Hematopoietic multipotent progenitor cell (in vitro differentiated cells): ENCODE data around the gene RIGI. TPM values are rescaled to one million over a fixed set of nuclear protein-coding genes. Genes with fewer than 3 reads are reported as not detected.
"Not testable (repeated sequence)": the region's sequence is repeated elsewhere in the genome, so short reads cannot be mapped to it uniquely, and the experiment has no call there.

Experiments
- DNase-seq, 3 donors: peaks; one replicate each; pipeline ENCODE4 v3.0.0-alpha.2; 2011 to 2015; ENCODE audit warnings: low read depth in 2 of 3, low spot score in 2 of 3
- total RNA-seq: library from RNA; depleted of rRNA; stranded (reverse); fragments of >200 nt; gene quantifications from one replicate; pipeline ENCODE4 v1.2.3, GENCODE V29; 2012

The RIGI gene
- total RNA-seq = 9.4 TPM

DNA sequence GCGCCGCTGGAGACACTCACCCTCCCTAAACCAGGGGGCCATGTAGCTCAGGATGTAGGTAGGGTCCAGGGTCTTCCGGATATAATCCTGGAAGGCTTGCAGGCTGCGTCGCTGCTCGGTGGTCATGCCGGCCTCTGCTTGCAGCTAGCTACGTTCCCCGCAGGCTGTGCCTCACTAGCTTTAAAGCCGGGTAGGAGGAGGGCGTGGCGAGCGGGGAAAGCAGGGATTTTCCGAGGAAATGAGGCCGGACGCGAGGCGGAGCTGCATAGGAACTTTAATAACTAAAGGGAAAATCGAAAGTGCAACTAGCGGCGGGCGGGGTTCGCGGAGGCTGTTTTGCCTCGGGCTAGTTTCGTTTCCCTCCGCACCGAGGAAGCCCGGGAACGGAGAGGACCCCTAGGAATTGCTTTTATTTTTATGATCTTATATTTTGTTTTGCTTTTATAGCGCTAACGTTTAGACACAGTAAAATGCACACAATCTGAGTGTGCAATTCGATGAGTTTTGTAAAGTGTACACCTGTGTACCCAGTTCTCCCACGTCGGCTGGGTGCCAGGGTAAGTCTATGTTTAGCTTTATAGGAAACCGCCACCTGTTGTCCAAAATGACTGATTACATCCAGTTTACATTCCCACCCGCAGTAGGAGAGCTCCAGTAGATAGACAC, at the start of gene RIGI:
TSS of gene RIGI (minus strand) at position 156 of the 666 bp plus-strand sequence. CDS start at position 126, 30 bp downstream.
- DNase-seq = peak; percentile 69 to 90 (median 83)

DNA sequence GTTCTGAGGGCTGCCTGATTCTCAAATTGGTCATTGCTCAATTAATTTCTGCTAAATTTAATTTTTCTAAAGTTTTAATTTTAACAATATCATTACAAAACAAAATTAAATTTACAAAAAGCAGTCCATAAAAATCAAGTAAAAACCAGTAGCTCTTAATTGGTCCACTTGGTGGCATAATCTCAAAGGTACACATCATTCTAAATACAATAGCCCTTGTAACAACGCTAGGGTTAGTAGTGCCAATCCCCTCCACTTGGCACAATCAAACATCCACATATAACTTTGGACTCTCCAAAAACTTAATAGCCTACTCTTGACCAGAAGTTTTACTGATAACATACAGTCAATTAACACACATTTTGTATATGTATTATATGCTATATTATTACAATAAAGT, 48.9 kb upstream of the RIGI start:
- no peak for DNase-seq

DNA sequence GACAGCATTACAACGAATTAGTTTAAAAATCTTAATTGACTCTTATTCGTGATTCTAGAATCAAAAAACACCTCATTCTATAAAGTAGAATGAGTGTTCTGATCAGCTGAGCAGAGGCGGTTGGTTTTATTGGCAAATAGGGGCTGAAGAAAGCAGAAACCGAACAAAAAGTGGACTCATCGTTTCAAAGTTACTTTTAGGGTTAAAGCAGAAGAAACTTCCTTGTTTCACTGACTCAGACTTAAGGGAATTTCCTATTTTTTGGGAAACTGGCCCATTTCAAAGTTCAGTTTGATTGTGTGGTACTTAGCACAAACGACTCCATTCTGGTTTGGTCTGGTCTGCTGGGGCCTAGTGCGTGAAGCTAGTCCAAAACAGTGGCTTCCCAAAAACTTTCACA, 47.8 kb upstream of the RIGI start:
- no peak for DNase-seq

DNA sequence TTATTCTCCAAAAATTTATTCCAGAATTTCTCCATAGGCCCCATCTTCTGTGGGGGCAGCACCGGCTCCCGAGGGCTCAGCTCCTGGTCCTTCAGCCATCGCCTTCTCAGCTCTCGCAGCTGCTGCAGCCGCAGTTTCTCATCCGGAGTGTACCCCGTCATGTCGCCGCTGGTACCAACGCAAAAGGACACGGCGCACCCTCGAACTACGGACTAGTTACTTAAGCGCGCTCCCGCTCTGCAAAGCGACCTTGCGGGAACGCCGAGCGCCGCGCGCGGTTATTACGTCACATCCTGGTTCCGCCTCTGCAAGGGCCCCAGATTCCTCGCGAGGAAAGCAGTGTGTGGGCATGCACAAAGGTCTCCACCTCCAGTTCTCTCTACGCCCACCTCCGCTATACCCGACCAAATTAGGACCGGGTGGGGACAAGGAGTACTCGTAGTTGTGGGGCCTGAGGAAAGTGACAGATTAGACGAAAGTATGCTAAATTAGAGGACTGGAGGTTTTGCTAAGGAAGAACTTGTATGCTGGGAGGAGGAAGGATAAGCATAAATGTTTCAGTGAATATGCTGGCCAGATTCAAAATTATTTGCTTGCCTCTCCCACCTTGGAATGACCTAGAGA, 47.0 kb upstream of the RIGI start, which contains the start of gene NDUFB6:
TSS of gene NDUFB6 (minus strand) at position 260 of the 624 bp plus-strand sequence. CDS start at position 161, 99 bp downstream.
- DNase-seq = peak; percentile 96 to 97 (median 96)

DNA sequence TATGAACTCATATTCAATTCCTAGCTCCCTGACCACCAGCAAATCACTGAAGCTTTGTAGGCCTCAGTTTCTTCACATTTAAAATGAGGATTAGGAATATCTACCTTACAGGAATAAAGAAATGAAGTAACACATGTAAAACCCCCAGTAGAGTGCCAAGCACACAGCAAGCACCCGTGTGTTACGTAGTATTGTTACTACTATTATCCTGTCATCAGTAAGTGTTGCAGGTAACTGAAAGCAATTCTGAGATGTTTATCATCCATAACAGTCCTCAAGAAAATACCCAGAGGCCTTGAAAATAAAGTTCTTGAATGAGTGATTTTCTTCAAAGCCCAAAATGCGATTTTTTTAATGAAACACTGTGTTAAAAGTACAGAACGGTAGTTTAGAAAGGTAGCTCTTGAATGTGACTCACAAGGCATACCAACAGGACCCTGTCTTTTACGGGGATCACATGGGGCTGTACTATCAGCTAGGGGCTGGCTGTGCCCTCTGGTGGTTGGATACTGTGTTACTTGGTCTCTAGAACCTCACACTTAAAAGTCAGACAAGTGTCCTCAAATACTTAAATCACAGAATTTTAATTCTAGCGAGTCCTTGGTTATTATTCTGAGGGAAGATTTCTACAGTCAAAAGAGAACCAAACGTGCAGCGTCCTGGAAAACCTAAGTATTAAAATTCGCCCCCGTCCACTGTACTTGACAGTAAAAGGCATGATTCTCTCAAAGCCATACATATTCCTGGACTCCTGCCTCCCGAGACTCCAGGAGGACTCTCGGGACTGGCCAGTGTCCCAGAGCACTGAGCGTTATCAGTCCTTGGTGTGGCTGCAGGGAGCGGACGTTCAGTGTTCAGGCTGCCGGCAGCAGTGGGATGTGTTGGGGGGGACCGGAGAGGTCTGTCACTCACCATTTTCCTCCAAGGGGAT, 46.2 kb upstream of the RIGI start:
- peak; percentile 52 to 92 (median 85) for DNase-seq

DNA sequence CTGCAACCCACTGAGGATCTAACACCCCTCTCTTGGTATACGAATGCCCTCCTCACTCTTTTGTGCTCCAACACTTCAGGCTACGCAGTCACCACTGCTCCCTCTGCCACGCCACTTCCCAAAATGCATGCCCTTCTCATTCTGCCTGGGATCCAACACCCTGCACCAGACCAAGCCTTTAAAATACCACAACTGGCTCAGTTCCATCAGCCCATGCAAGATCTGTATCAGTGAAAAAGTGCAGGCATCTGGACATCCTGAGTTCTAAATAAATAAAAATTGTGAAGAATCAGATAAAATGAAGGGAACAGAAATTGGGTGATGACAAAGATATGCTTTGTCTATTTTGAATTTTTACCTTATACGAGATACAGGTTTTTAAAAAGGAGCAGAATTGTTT, 44.3 kb upstream of the RIGI start:
- DNase-seq = no peak

DNA sequence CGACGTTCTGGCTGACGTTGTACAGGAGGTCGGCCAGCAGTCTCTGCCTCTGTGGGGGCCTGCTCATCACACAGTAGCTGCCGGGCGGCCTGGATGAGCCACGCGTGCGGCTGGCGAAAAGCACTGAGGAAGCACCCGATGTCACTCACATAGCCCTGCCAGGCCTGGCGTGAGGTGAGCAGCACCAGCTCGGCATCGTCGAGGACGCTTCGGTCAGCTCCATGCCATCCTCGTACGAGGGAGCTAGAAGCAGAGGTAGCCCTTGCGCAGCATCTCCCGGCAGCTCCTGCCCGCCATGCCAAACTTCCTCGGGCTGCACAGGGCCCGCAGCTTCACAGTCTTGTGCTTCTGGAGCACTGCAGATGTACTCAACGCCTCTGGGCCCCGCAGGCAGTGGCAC, 40.8 kb upstream of the RIGI start:
- DNase-seq = no peak

DNA sequence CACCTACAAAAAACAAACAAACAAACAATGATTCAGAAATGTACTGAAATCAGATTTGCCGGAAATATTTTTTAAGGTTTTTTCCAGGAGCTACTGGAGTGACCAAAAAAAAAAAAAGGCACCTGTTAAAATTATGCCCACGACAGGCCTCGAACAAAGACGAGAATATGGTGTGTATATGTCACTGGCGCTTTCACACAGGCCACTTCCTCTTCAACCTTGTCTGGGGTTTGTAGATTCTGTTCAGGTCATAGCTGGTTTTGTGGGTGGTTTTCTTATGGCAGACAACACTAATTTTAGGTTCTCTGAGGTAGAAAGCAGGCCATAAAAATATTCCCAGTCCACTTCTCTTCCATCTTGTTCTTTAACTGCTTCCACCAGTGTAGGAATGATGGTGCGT, 40.0 kb upstream of the RIGI start:
- no peak for DNase-seq

DNA sequence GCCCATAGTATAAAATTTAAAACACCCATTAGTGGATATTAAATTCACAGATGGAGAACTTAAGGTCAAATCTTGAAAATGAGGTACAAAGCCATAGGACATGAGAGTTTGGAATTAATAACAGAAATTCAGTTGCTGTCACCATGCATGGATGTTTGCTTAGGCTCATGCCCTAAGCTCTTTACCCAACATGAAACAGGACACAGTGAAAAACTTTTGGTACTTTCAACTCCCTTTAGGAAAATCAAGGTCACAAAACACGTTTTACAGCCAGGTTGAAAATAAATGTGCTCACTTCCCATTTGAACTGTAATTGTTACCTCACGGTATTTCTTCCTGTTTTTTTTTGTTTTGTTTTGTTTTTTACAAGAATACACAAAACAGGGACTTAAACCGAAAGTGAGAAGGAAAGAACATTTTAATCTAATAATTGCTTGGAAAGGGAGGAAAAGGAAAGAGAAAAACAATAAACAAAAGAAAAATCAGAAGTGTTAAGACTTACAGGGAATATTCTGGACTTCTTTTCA, 32.5 kb upstream of the RIGI start:
- DNase-seq = peak in 1 of 3 donors; percentile 35

DNA sequence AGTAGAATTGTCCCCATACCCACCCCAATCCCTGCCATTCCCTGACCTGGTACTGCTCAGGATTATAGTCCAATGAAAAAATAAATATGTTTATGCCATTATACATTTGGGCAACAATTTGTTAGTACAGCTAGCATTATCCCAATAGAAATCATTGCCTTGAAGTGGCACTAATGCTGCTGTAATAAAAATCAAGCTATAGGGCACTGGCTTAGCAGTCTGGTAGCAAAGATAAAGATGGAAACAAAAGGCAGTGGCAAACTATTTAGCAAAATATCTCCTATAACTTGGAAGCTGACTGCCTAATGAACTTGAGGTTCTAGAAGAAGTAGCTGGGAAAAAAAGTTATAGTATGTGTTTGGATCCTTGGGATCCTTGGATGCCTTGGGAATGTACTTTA, 28.6 kb upstream of the RIGI start:
- no peak for DNase-seq

DNA sequence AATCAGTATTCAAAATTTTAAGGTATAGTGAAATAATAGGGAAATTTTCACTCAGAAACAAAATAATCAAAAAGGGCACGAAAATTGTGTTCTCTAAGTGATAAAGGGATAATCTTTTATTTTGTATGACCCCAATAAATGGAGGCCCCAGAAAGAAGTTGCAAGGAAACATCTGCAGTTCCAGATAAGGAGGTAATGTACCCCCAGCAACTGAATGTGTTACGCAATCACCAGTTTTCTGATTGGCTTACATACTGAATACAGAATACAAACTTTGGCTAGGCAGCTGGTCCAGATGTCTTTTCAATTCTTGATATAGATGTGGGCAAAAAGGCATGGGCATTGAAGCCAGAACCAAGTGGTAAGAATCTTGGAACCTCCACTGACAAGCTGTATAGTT, 28.1 kb upstream of the RIGI start:
- peak in 2 of 3 donors; percentile 88 to 97 for DNase-seq

DNA sequence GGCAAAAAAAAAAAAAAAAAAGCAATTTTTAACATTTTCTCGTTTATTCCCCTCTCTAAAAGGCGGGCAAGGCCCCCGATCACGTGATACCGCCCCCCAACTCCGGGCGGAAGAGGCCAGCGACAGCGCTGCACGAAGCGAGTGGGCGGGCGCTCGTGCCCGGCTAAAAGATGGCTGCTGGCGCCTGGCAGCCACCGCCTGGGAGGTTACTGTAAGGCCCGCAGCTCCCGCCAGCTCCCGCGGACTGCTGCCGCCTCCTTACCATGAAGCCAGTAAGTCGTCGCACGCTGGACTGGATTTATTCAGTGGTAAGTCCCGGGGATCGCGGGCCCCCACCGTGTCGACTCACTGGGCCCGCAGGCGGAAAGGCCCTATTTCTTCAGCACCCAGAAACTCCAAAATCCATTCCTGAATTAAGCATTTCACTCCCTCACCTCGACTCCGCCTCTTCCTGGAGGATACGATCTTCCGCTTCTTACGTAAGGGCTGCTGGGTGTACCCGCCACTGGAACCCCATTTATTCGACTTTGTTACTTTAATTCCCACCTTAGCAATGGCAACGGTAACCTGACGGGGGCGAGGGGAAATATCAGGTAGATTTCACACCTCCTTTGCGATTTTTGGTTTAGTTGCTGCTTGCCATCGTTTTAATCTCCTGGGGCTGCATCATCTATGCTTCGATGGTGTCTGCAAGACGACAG, 26.3 kb upstream of the RIGI start, which contains the start of the genes SMIM27 and TOPORS:
TSS of gene SMIM27 (plus strand) at position 156 of the 701 bp plus-strand sequence. CDS start at position 264, 108 bp downstream.
TSS of gene TOPORS (minus strand) at position 415 of the 701 bp plus-strand sequence. CDS start at position 265, 150 bp downstream.
- peak; percentile 79 to 93 (median 91) for DNase-seq

DNA sequence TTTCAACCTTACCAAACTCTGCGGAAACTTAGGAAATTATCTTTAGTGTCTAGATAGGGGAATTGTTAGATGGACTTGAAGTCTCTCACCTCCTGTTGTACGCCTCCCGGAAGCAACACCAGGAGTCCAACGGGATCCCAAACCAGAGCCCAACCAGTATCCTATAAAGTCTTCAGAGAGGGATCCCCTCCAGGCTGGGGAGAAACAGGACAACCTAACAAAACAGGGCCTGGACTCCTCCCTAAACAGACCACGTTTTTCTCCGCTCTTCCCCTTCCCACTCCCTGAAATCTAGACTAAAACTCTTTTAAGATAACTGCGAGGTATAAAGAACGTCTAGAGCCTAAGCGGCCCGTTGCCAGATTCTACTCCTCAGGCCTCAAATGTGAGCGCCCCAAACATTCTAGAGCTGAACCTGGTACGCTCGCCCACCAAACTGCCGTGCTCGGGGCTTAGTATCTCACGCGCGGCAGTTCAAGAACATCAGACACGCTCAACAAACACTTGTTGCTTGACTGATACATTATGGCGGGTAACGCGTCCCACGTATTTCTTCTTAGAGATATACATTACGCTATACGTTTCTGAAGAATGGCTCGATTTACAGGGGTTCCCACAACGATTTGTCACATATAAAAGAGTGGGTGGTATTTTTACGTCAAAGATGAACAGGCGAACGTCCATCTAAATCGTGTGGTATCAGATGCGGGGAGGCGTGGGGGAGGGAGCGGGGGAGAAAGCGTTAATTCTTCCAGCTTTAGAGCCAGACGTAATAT, 25.5 kb upstream of the RIGI start:
- DNase-seq = peak; percentile 31 to 48 (median 35)

DNA sequence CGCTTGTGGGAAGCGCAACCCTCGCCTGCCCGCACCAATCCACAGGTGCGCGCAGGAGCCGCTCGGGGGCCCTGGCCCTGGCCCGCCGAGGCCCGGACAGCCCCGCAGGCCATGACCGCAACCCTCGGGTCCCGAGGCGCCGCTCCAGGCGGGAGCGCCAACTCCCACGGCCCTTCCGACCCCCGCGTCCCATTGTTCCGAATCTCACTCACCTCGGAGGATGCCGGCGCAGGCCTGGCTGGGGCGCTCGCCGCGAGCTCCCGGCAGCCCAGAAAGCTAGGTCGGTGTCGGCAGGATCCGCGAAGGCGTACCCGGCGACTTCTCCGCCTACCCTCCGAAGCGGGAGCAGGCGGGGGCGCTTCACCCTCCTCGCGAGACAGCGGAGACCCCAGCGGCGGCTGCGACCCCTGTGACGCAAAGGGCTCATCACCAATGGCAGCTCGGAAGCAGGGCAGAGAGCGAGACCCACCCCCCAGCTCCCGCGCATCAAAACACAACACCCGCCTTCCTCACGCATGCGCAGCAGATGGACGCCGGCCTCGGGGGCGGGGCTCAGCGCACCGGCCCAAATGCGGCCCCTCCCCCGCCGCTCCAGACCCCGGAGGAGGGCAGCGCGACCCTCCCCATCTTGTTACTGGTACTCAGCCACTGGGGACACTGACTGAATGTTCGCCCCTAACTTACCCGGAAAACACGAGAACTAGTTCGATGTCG, 24.7 kb upstream of the RIGI start:
- peak; percentile 86 to 99 (median 97) for DNase-seq

DNA sequence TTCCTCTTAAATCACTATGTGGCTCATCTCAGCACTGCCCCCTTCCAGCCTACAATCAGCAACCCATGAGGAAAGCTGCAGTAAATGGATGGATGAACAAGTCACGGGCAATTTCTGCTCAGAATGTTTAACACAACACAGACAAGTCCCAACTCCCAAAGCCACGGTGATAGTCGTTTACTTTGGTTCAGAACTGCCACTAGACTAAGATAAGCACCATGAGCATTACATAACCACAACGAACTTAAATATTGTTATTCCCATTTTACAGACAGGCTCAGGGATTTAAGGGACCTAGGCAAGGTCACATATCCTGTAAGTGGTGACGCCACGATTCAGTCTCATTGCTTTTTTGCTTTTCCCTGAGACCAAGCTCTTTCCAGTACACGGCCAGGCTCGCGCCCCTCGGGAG, 24.2 kb upstream of the RIGI start:
- DNase-seq = peak in 1 of 3 donors; percentile 21

DNA sequence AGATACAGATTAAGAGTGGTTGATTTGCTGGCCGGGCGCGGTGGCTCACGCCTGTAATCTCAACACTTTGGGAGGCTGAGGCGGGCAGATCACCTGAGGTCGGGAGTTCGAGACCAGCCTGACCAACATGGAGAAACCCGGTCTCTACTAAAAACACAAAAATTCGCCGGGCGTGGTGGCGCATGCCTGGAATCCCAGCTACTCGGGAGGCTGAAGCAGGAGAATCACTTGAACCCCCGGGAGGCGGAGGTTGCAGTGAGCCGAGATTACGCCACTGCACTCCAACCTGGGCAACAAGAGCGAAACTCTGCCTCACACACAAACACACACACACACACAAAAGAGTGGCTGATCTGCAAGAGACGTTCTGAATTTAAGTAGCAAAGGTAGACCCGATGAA, 22.2 kb upstream of the RIGI start:
- not testable (repeated sequence) for DNase-seq

DNA sequence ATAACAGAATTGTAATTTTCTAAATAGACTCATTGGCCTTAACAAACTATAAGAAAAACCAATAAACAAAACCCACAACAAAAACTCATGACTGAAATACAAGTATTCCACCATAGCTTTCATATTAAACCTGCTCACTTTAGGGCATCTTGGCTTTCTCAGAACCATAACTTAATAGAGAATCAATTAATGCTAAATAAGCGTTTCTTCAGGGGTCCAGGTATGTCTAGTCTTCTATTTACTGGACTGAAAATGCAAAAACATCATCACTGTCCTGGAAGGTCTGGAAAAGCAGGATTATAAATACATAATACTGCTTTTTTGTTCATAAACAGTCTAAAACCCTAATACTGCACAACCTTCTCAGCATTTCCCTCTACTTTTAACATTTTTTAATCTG, 19.9 kb upstream of the RIGI start:
- DNase-seq = no peak

DNA sequence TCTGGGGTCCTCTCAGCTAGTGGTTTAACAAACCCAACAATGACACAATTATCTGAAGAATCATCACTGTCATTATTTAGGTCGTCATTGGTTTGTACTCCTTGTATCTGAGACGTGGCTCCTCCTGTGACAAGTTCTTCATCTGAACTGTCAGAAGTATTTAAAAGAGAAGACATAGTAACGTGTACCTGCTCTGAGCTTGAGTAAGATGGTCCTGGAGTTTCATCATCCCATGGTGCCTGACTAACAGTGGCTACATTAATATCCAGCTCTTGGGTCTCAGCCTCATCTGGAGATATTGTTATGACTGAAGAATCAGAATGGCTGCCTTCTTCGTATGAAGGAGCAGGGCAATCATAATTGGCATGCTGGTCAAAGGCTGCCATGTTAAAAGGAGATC, 17.1 kb upstream of the RIGI start:
- no peak for DNase-seq

DNA sequence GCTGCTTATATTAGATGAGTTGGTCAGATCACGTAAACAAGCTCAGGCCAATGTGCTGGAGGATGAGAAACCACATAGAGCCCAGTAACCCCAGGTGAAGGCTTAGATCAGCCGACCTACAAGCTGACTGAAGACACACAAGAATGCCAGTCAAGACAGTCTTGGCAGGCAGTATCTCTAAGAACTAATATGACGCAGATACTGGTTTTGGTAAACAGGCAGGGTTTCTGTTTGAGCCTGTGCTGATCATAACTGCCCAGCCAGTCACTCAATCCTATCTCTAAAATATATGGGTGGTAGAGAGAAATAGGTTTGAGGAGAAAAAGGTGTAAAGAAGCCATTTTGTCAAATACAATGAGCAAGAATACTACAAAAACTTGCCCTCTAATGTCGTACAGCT, 7.8 kb upstream of the RIGI start:
- DNase-seq = no peak
